Muscle of back (tissue), 11 donors: ENCODE results near the gene TFIP11. TPM values are rescaled to one million over a fixed set of nuclear protein-coding genes. Genes with fewer than 3 reads are reported as not detected.
A peak's percentile ranks its signal among the peaks of the same experiment; 100 is the strongest.

Experiments
- DNase-seq, 3 donors: peaks; one replicate each; pipeline versions ENCODE4 v3.0.0 to v3.0.0-alpha.2; 2013
- polyA plus RNA-seq, 10 donors: library from polyadenylated mRNA; unstranded; fragments of 120-200 nt; gene quantifications; one replicate each; pipeline ENCODE4 v1.2.1, GENCODE V29; 2013; ENCODE audit not compliant: insufficient read length in 10 of 10

The TFIP11 gene
- polyA plus RNA-seq, 10 donors = 20.7 to 26.3 (median 21.3) TPM

- no peak for DNase-seq
Measured at GRCh38 chr22:26513838-26514237, 1.6 kb upstream of the TFIP11 start.

GRCh38 chr22:26508148-26508547 lies 4.1 kb downstream of the TFIP11 start:
- DNase-seq = no peak

- DNase-seq = no peak
Measured at GRCh38 chr22:26503758-26504157, 8.5 kb downstream of the TFIP11 start.

- DNase-seq = peak in 2 of 3 donors; percentile 20 to 36
Measured at GRCh38 chr22:26502688-26503561, 9.3 kb downstream of the TFIP11 start.

GRCh38 chr22:26501996-26502395 lies 10.3 kb downstream of the TFIP11 start:
- no peak for DNase-seq

DNA sequence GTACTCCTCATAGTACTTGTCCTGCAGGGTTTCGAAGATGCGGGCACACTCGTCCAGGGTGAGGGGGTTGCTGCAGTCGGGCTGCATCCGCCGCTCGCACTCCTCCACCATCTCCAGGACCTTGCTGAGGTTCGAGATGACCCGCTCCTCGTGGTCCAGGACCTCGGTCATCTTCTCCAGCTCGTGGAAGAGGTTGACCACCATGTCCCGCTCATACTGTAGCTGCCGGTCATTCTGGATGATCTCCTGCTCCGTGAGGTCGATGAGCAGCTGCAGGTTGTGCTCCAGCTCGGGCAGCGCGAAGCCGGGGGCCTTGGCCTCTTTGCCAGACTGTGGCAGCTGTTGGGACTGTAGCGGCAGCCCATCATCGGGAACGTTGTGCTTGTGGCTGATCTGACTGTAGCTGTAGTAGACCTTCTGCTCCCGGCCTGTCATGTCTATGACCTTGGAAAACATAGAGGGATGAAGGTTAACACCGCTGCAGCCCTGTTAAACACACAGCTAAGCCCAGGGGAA lies 13.0 kb downstream of the TFIP11 start:
- no peak for DNase-seq

- DNase-seq = no peak
Measured at GRCh38 chr22:26496456-26496855, 15.8 kb downstream of the TFIP11 start.

DNA sequence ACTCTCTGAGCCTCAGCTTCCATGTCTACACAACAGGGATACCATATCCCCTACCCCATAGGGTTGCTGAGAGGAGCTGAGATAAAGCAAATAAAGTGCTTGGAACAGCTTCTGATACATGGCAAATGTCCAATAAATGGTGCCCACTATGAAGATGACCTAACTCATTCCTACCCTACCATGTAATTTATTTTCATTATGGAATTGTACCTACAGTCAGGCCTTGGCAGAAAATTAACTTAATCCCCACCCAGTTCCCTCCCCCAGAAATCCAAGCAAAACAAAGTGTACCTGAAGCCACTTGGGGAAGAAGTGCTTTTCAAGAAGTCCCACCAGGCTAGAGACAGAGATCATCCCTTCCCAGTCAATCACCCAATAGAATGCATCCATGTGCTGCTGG lies 17.8 kb downstream of the TFIP11 start:
- no peak for DNase-seq

- DNase-seq = no peak
Measured at GRCh38 chr22:26492220-26492619, 20.1 kb downstream of the TFIP11 start.

DNA sequence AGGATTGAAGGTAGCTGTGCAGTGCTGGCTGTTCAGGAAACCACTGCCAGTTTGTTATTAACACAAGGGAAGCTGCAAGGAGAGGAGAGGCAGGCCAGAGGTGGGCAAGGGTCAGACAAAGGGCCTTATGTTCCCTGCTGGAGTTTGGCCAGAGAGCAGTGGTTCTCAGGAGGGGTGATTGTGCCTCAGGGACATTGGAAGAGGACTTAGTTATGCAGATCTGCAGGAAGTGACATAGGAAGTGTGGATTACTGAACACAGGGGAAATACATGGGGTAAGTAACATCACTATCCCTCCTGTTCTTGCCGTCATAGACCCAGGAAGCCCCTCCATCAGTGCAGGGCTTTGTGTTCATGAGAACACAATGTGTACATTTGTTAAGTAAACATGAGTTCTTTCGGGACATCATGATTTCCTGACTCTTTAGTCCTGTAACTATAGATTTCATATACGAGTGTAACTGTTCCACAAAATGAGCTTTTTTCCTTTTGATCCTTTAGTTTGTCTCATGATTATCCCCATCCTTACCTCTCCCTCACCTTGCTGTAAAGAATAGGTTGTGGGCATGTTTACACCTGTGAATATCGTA lies 22.7 kb downstream of the TFIP11 start:
- DNase-seq = no peak

DNA sequence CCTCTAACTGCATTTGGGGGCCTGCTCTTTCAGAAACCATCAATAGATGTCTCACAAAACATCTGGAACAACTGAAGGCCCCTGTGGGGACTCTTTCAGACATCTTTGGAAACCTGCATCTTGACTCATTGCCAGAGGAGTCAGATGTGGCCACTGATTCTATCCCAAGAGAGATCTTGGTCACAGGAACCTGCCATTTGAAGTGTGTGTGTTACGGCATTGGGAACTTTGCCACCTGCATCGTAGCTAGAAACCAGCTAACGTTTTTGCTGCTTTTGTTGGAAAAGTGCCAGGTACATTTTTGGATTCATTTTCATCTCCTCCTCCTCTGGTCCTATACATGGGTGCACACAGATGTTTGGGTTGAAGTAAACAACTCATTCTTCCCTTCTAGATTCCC lies 24.3 kb downstream of the TFIP11 start:
- DNase-seq = no peak

- DNase-seq = no peak
Measured at GRCh38 chr22:26486394-26486793, 25.9 kb downstream of the TFIP11 start.

DNA sequence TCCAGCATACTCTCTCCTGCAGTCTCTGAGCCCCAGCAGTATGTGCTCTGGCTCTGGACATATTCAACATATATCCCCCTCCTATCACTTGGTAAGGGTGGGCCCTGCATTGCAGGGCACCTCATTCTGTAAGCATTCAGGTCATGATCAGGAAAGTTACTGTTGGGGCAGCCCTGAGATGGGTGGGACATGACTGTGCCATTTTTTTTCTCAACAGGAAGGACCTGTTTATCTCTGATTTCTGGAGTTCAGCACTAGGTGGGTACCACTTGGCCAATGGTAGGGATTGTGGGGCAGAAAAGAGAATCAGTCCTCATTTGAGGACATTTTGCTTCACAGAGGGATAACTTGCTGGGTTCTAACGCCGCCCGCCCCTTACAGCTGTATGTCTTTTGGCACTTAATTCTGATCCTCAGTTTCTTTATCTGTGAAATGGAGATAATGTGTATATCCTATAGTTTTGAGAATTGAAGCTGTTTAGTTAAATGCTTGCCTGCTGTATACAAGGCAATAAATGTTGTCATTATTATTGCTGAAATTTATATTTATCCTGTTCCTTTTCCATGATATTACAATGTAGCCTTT lies 26.4 kb downstream of the TFIP11 start:
- DNase-seq = no peak

- DNase-seq = no peak
Measured at GRCh38 chr22:26485013-26485412, 27.3 kb downstream of the TFIP11 start.

- no peak for DNase-seq
Measured at GRCh38 chr22:26484360-26484706, 27.9 kb downstream of the TFIP11 start.

DNA sequence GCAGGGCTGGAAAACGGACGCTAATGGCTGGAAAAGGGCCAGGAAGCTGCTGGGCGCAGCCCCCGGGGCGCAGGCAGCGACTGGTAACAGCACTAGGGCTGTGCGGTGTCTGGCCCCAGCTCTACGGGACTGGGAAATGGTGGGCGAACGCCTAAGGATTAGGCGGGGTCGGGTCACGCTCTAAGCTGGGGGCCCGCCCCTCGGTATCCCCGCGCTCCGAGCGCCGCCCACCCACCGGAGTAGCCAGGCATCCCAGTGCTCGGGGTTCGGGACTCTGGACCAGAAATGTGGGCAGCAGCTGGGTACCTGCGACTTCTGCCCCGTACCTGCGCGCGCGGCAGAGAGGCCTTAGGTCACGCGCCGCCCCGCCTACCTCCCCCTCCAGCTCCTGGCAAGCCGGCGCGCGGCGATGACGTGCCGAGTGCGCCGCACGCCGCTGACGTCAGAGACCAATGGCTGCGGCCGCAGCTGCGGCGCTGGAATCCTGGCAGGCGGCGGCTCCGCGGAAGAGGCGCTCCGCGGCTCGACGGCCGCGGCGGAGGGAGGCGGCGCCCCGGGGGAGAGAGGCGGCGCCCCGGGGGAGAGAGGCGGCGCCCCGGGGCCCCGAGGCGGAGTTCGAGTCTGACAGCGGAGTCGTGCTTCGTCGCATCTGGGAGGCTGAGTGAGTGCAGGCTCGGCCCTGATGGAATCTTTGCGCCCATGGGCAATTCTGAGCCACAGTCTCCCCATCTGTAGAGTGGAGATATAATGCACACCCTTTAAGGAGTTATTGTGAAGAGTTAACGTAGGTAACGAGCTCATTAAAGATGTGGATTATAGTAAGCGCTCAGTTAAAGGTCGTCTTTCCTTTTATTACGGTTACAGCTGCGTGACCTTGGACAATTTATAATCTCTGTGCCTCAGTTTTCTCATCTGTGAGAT lies 28.6 kb downstream of the TFIP11 start, which contains the start of the genes HPS4 and SRRD:
Gene HPS4 (minus strand): TSS at position 345 of the 921 bp plus-strand sequence. CDS start 2,021 bp downstream, outside the sequence.
Gene SRRD (plus strand): TSS at position 439 of the 921 bp plus-strand sequence. CDS start 14 bp downstream, at position 453.
- DNase-seq = peak; percentile 90 to 97 (median 94)

DNA sequence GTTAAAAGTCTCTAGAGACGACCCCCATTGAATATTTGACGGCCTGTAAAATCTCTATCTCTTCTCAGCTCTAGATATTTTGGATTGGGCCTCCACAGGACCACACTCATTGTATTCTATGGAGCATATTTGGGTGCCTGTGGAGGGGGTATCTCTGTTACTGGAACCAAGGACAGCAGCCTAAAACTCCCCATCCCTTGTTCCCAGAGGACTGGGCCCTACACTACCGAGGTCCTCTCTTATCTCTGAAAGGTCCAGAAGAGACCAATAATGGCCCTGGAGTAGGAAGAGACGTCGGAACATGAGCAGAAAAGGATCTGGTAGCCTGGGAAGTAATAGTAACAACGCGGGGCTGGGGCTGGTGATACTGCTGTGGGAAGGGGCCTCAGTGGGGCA lies 29.2 kb downstream of the TFIP11 start:
- DNase-seq = no peak

- DNase-seq = no peak
Measured at GRCh38 chr22:26482161-26482560, 30.1 kb downstream of the TFIP11 start.

GRCh38 chr22:26481694-26482093 lies 30.6 kb downstream of the TFIP11 start:
- no peak for DNase-seq

GRCh38 chr22:26481112-26481693 lies 31.1 kb downstream of the TFIP11 start:
- DNase-seq = no peak

DNA sequence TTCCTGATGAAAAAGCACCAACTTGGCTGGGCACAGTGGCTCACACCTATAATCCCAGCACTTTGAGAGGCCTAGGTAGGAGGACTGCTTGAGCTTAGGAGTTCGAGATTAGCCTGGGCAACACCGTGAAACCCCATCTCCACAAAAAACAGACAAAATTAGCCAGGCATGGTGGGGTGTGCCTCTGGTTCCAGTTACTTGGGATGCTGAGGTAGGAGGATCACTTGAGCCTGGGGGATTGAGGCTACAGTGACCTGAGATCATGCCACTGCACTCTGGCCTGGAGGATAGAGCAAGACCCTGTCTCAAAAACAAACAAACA lies 31.7 kb downstream of the TFIP11 start:
- DNase-seq = no peak
